H1 (cell line): ENCODE results near the gene WAC.

ENCODE experiments used
- ATF2 ChIP-seq: IDR thresholded peaks from 2 replicates; pipeline ENCODE4 v1.6.1; 2012; ENCODE audit warnings: low read length, inconsistent platforms
- EZH2 ChIP-seq: fragments of 200-600 bp; sonication (generic); IDR thresholded peaks from 2 replicates; pipeline ENCODE4 v1.7.1; 2012; ENCODE audit warnings: low read depth, mild to moderate bottlenecking, moderate library complexity, low read length, inconsistent platforms; ENCODE audit not compliant: severe bottlenecking
- HDAC2 ChIP-seq, 2 experiments: fragments of 300-600 bp in 1 of 2; sonication (generic) in 1 of 2; IDR thresholded peaks; 2 replicates each; pipeline ENCODE4 v1.6.1; 2011 to 2012; ENCODE audit warnings: low read depth in 2 of 2, low read length in 2 of 2, mild to moderate bottlenecking in 2 of 2, moderate library complexity in 2 of 2, borderline replicate concordance in 1 of 2, inconsistent platforms in 1 of 2
- RFX5 ChIP-seq: IDR thresholded peaks from 2 replicates; pipeline ENCODE4 v1.6.1; 2011; ENCODE audit warnings: low read depth, low read length, improper control_type of control experiment, borderline replicate concordance
- SP4 ChIP-seq: IDR thresholded peaks from 2 replicates; pipeline ENCODE4 v1.6.1; 2012; ENCODE audit warnings: low read length, inconsistent platforms
- SRF ChIP-seq: IDR thresholded peaks from 2 replicates; pipeline ENCODE4 v1.6.1; 2011; ENCODE audit warnings: mild to moderate bottlenecking, low read depth, low read length, moderate library complexity
- ZNF274 ChIP-seq: IDR thresholded peaks from 2 replicates; pipeline ENCODE4 v1.7.0; 2012; ENCODE audit warnings: low read length, borderline replicate concordance; ENCODE audit errors: extremely low read depth

- no peak for TF ChIP-seq EZH2
- no peak for TF ChIP-seq SP4
- no peak for TF ChIP-seq RFX5
- TF ChIP-seq ATF2, result no peak
- no peak for TF ChIP-seq SRF
- no peak for TF ChIP-seq ZNF274
- TF ChIP-seq HDAC2 (IDR thresholded peaks at IDR 0.05; ENCODE audit: borderline replicate concordance in 1 of 2, low read depth in 2 of 2, low read length in 2 of 2), result no peak
Measured at GRCh38 chr10:28587970-28588290, 55.0 kb downstream of the WAC start.
